ENCODE data around the gene JARID2.

DNA sequence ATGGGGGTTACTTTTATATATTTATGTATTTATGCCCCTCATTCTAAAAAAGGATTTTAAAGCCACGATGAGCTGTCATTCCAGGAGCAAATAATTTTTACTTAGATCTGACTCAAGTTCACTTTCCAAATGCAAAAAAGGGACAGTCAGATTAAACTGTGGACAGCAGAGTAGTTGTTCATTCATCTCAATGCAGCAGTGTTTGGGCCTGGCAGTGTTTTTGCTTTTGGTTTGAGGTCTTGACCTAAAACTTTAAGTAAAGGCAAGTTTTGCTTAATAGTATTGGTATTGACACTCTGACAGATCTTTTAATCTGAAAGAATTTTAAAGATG lies 13.9 kb downstream of the JARID2 start:
- TF ChIP-seq, protein P1, sequence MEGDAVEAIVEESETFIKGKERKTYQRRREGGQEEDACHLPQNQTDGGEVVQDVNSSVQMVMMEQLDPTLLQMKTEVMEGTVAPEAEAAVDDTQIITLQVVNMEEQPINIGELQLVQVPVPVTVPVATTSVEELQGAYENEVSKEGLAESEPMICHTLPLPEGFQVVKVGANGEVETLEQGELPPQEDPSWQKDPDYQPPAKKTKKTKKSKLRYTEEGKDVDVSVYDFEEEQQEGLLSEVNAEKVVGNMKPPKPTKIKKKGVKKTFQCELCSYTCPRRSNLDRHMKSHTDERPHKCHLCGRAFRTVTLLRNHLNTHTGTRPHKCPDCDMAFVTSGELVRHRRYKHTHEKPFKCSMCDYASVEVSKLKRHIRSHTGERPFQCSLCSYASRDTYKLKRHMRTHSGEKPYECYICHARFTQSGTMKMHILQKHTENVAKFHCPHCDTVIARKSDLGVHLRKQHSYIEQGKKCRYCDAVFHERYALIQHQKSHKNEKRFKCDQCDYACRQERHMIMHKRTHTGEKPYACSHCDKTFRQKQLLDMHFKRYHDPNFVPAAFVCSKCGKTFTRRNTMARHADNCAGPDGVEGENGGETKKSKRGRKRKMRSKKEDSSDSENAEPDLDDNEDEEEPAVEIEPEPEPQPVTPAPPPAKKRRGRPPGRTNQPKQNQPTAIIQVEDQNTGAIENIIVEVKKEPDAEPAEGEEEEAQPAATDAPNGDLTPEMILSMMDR (IDR thresholded peaks at IDR 0.05 in 2 of 3, conservative IDR thresholded peaks at IDR 0.05 in 1 of 3; ENCODE audit: borderline replicate concordance in 1 of 3, insufficient read depth in 1 of 3, low read depth in 2 of 3, low read length in 2 of 3): no peak
- TF ChIP-seq, protein P2, sequence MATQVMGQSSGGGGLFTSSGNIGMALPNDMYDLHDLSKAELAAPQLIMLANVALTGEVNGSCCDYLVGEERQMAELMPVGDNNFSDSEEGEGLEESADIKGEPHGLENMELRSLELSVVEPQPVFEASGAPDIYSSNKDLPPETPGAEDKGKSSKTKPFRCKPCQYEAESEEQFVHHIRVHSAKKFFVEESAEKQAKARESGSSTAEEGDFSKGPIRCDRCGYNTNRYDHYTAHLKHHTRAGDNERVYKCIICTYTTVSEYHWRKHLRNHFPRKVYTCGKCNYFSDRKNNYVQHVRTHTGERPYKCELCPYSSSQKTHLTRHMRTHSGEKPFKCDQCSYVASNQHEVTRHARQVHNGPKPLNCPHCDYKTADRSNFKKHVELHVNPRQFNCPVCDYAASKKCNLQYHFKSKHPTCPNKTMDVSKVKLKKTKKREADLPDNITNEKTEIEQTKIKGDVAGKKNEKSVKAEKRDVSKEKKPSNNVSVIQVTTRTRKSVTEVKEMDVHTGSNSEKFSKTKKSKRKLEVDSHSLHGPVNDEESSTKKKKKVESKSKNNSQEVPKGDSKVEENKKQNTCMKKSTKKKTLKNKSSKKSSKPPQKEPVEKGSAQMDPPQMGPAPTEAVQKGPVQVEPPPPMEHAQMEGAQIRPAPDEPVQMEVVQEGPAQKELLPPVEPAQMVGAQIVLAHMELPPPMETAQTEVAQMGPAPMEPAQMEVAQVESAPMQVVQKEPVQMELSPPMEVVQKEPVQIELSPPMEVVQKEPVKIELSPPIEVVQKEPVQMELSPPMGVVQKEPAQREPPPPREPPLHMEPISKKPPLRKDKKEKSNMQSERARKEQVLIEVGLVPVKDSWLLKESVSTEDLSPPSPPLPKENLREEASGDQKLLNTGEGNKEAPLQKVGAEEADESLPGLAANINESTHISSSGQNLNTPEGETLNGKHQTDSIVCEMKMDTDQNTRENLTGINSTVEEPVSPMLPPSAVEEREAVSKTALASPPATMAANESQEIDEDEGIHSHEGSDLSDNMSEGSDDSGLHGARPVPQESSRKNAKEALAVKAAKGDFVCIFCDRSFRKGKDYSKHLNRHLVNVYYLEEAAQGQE (IDR thresholded peaks at IDR 0.05; ENCODE audit: low read depth): no peak
- TF ChIP-seq FOSL1 (IDR thresholded peaks at IDR 0.05; ENCODE audit: low read depth): no peak
- no peak for TF ChIP-seq ZNF274 (IDR thresholded peaks at IDR 0.05; ENCODE audit: low read depth, low read length)
- TF ChIP-seq POLR2AphosphoS5 (IDR thresholded peaks at IDR 0.05; ENCODE audit: low read depth, low read length): no peak
- TF ChIP-seq POLR2A (IDR thresholded peaks at IDR 0.05; ENCODE audit: borderline replicate concordance, extremely low read depth, insufficient read depth, insufficient read length): no peak
- TF ChIP-seq JUND (IDR thresholded peaks at IDR 0.05): no peak
- TF ChIP-seq EZH2phosphoT487 (IDR thresholded peaks at IDR 0.05; ENCODE audit: borderline replicate concordance): no peak
- TF ChIP-seq RAD21 (IDR thresholded peaks at IDR 0.05; ENCODE audit: low read depth): no peak
- TF ChIP-seq CEBPB (IDR thresholded peaks at IDR 0.05; ENCODE audit: low read depth): no peak
- TF ChIP-seq SP1 (IDR thresholded peaks at IDR 0.05; ENCODE audit: low read depth): no peak
- TF ChIP-seq CBX3 (IDR thresholded peaks at IDR 0.05; ENCODE audit: low read depth): no peak
- TF ChIP-seq ZFX (IDR thresholded peaks at IDR 0.05): no peak
